NCI-H82 (cell line): Measurements from ENCODE around the gene MYO9A.

Experiments used
- DNase-seq: peaks from one replicate; lab custom pipeline; 2025; lab: John Stamatoyannopoulos, UW

The MYO9A gene

DNA sequence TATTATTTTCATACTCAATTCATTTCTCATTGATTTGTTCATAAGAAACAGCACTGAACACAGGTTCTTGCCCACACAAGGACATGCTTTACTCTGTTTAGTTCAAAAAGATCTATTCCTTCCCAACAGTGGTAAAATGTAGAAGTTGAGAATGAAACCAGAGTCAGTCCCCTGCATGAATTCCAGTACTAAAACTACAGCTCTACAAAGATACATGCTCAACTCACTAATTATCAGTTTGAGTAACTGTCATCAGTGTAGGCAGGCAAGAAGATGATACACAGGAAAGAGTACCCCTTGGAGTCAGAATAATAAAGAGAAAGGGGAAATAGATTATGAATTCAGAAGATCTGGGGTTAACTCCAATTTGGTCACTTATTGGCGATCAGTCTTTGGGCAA lies 264.4 kb downstream of the MYO9A start:
- DNase-seq: no peak

DNA sequence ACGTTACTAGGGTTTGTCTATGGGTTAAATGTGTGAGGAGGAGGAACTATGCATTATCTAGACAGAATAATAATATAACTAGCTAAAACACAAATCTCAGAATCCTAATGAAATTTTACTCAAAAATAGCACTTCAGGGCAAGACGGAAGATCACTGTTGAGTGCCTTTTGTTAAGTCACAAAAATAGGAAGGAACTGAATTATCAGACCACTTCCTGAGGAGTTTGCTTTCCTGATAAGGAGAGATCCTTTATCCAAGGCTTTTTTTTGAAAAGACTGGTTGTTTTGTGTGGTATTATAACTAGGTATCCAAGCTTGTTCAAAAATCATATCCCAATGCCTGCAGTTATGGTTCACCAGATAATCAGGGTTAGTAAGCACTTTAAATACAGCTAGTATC lies 273.0 kb downstream of the MYO9A start:
- DNase-seq: no peak

DNA sequence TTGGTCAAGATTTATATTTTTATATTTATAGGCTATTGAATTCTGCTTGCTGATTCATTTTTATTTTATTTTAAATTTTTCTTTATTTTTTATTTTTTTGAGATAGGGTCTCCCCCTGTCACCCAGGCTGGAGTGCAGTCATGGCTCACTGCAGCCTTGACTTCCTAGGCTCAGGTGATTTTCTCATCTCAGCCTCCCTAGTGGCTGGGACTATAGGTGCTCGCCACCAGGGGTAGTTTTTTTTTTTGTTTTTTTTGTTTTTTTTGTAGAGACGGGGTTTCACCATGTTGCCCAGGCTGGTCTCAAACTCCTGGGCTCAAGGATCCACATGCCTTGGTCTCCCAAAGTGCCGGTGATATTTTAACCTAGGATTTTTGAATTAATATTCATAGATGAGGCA lies 276.4 kb downstream of the MYO9A start:
- DNase-seq: no peak

DNA sequence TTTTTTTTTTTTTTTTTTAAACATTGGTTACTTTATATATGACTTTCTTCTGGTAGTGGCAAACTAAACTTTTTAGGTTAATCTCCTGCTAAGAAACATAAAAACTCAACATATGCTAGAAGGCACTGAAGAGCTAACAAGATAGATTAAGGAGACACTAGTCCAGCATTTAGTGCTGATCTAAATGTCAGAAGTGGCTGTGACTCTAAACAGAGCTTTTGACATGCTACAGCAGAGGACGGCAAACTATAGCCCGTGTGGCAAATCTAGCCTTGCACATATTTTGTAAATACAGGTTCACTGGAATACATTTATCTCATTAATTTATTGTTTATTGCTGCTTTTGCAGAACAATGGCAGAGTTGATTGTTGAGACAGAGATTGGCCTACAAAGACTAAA lies 287.0 kb downstream of the MYO9A start:
- DNase-seq: peak; percentile 5

DNA sequence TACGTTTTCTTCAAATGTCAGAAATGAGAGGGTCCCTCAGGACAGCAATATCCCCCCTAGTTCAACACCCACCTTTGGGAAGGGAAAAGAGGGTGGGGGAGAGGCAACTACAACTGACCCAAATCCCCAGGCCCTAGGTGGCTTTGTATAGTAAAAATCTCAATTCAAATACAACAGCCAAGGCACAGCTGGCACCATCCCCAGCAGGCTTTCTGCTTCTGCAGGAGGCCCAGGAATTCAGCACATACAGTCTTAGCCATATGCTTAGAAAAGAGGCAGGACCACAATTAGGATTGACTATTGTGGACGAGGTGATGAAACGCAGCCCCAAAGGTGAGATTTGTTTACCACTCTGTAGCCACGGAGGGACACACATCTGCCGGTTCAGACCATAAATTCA lies 291.8 kb downstream of the MYO9A start:
- no peak for DNase-seq

DNA sequence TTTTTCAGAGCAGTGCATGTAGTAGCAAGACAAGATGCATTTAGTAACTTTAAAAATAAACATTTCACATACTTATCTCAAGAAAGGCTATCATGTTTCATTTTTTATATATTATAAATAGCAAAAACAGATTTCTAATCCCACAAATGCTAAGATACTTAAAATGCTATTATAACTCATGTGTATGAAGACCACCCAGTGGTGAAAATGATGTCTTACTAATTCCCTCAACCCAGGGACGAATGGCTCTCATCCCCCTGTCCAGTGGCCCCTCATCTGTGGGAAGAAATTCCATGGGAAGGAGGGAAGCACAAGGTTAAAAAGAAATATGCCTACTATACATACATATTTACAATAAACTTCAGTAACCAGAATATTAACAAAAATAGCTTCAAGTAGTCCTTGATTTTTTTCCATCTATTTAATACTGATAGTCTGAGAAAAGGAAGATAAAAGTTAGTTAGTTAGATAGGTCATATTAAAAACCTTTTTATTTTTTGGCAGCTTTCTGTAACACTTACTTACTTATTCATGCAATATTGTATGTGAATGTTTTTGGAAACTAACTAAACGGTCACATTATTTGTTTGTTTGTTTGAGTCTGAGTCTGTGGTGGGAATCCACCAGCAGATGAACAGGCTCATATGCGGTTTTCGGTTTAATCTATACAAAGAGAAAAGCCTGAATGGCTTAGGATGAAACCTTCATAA lies 292.8 kb downstream of the MYO9A start:
- DNase-seq: no peak

DNA sequence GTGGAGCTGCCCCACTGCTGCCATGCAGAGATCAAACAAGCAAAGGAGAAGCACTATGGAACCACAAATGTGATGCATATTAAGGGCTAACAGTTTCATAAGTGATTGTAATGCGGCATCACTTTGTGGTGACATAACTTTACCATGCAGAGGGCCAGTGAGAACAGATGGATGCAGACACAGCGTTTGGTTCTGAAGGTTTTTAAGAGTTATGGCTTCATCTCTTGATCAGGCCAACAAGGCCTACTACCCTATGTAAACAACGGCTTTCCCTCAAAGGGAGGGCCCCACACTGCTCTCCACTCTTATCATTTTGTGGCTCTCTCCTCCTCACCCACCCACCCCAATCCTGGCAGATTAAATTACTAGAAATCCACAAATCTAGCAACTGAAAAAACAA lies 294.1 kb downstream of the MYO9A start:
- no peak for DNase-seq

DNA sequence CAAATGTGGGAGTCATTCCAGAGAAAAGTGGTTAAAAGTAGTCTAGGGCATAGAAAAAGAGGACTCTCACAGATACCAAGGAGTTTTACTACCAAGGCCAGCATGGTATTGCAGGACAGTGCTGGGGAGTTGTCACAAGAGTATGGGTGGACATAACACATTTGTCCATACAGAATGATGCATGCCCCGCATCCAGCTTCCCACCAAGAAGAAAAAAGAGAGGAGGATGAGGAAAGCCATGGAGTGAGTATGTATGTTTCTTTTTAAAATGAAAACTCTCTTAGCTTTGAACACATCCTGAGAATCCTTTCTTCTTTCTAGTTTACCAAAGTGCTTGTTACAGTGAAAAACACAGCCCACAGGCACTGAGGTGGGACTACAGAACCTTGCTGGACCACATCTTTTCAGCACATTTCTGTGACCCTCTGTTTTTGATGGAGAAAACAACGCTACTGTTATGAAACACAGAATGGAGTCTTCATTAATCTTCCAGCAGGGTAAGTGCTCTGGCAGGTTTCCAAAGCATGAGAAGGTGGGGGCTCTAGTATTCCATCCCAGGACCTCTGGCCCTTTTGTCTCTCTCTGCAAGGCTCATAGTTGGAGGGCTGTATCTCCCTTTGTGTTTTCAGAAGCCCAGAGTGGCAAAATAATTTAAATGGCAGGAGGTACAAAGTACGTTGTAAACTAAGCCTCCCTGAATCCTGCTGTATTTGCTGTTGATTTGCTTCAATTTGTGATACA lies 294.9 kb downstream of the MYO9A start:
- no peak for DNase-seq

DNA sequence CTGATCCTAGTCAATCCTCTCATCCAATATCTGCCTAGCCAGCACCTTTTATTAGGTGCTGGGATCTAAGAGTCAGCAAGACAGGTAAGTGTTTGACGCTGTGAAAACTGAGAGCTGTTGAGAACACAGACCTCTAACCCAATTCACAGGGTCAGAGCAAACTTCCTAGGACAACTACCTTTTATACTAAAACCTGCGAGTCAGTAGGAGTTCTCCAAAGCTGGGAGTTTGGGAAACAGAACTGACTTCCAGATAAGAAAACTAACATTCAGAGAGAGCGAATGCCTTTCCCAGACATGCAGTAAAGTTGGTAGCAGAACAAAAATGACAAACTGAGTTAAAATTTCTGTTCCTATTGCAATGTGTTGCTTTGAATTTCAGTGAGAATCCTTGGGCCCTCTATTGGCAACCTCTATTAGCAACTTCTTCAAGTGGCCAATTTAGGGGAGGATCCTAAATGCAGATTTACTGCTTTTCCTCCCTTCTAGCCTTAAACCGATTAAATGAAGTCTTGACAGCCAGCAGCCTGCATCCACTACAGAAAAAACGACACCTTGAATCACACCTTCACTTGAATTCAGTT lies 296.3 kb downstream of the MYO9A start:
- DNase-seq: no peak

DNA sequence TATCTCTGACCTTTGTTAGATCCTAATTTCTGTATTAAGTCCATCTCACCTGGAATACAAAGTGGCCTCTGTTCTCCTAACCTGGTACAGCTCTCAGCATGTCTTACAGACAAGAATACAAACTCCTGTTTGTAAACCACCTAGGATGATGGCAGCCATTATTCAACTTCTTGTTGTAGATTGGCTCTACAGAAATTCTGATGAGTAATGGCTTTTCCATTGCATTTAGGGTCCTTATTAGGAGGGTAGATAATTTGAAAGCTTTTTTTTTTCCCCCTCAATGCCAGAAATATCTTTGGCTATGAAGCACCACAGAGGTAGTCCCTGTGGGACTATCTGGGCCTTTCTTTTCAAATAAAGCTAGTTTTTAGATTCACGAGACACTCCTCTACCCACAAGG lies 297.8 kb downstream of the MYO9A start:
- no peak for DNase-seq

DNA sequence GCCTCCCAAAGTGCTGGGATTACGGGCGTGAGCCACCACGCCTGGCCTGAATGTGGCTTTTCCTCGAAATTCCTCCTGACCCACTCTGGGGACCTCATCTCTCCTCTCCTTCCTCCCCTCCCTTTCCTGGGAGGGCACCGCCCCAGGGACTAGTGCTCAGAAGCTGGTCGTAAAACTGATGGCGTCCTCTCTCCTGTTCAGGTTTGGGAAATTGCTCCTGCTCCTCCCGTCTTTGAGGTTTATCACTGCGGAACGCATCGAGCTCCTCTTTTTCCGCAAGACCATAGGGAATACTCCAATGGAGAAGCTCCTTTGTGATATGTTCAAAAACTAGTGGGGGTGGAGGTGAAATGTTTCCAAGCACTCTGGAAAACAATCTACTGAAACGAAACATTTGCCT lies 300.6 kb downstream of the MYO9A start:
- DNase-seq: no peak

DNA sequence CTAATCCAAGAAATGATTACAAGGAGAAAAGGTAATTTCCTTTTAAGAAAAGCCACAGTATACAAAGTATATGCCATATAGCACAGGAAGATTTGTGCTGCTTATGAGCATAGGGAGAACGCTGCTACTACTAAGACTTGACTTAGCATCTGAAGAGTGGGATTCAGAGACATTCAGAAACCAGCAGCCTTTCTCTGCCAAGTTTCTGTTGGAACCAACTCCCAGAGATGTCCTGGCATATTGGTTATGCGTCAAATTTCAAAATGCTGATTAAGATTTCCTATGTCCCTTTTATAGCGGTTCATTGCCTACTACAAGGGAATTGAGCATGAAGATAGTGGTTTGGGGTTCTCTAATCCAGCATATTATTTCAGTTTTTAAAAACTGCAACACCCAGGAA lies 302.6 kb downstream of the MYO9A start:
- no peak for DNase-seq

DNA sequence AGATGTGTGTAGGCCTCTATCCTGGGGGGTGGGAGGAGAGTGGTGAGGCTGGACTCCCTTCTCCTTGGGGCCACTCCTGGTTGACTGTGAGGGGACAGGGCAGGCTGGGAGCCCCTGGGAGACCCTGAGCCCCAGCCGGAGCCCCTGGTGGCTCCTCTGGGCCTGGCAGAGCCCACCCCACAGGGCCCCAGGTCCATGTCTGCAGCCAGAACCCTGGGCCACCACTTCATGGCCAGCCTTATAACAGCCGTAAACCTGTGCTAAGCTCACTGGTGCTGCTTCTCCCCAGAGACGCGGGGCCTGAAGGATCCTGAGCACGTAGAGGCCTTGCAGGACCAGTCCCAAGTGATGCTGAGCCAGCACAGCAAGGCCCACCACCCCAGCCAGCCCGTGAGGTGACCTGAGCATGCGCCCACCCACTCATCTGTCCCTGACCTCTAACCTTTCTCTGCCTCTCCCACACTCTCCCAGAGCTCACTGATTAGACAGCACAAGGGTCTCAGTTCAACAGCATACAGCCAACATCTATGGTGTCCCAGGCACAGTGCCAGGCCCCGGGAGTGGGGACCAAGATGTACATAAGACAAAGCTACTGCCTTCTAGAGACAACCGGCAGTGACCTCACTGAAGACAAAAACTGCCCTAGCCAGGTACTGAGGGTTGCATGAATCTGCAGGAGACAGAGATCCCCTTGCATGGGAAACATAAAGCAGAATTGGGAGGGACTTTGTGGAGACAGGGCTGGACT lies 304.1 kb downstream of the MYO9A start:
- no peak for DNase-seq

DNA sequence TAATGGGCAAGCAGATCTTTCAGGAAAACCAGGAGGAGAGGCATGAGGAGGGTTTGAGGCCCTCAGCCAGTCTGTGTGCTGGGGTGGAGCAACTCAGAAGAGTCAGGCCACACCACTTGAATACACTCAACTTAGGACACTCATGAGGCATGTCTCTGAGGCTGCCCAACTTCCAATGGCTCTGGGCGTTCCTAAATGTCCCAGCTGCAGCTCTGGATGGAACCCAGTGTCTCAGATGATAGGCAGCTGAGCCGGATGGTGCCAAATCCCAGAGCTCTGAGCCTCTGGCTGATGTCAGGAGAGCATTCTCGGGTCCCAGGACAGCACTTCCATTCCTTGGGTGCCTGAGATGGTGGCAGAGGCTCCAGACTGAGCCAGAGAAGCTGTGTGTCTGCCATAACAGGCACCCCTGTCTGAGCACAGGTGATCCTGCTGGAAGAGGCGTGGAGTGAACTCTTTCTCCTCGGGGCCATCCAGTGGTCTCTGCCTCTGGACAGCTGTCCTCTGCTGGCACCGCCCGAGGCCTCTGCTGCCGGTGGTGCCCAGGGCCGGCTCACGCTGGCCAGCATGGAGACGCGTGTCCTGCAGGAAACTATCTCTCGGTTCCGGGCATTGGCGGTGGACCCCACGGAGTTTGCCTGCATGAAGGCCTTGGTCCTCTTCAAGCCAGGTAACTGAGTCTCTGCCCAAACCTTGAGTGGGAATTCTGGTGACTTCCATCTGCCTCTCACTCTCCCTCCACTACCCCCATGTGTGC lies 304.8 kb downstream of the MYO9A start:
- DNase-seq: no peak

DNA sequence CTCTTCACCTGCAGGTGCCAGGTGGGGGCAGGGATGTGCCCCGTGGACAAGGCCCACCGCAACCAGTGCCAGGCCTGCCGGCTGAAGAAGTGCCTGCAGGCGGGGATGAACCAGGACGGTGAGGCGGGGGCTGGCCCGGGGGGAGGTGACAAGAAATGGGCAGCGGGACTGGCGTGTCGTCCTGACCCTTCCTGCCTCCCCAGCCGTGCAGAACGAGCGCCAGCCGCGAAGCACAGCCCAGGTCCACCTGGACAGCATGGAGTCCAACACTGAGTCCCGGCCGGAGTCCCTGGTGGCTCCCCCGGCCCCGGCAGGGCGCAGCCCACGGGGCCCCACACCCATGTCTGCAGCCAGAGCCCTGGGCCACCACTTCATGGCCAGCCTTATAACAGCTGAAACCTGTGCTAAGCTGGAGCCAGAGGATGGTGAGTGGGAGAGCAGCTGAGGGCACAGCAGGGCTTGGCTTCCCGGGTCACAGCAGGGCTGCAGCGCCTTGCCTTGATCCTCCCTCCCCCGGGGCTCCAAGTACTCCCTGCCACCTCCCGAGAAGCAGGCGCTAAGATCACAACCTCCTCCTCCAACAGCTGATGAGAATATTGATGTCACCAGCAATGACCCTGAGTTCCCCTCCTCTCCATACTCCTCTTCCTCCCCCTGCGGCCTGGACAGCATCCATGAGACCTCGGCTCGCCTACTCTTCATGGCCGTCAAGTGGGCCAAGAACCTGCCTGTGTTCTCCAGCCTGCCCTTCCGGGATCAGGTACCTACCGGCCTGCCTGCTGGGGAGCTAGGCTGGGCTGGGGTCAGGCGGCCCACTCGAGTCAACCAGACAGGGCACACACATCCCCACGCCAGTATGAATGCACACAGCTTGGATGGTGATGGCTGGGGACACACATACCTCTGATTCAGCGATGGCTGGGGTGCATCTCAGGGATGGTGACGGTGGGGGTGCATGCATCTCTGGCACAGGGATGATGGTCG lies 305.9 kb downstream of the MYO9A start:
- peak; percentile 23 for DNase-seq

DNA sequence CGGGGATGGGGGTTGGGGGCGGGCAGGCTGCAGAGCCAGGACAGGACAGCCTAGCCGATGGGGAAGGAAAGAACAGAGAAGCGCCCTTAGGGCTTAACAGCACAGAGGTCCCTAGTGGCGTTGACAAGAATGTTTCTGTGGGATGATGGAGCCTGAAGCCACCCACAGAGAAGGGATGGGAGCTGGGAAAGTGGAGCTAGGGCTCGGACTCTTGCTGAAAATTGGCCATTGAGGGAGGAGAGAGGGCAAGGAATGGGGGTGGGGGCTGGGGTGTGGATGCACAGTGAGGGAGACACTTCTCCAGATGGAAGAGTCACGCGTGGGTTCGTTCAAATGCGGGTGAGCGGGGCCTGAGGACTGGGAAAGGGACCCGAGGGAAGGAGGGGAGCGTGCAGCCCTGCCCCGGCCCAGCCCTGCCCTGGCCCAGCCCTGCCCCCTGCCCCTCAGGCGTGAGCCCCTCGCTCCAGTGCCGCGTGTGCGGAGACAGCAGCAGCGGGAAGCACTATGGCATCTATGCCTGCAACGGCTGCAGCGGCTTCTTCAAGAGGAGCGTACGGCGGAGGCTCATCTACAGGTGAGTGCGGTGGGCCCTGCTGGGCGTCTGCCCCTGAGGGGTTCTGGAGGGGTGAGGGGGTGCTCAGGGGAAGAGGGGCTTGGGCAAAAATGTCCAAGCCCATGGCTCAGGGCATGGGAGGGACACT lies 306.8 kb downstream of the MYO9A start:
- peak; percentile 24 for DNase-seq

DNA sequence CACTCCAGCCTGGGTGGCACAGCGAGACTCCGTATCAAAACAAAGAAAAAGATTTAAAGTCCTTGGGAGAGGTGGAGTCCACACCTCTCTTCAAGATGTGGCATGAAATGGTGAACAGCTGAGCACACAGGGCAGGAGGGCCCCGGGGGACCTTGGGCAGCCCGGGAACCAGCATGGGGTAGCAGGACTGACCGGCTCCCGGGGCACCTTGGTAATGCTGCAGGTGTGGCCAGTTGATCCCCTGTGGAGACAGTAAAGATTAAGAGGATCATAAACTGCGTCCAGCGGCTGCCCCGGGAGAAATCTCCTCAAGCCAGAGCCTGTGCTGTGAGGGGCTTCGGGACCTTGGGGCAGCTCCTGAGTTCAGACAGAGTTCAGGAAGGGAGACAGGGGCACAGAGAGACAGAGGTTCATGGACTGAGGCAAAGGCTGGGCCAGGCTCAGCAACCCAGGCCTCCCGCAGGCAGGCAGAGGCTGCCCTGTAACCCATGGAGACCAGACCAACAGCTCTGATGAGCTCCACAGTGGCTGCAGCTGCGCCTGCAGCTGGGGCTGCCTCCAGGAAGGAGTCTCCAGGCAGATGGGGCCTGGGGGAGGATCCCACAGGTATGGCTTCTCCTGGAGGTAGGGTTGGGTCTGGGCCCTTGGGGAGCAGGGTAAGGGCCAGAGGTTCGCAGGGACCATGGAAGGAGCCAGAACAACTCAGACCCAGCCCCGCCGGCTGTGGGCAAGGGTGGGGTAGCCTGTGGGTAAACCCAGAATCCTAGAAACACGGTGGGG lies 307.5 kb downstream of the MYO9A start, which contains the start of gene NR2E3:
Gene NR2E3 (plus strand): TSS at position 299 of the 780 bp plus-strand sequence. CDS start 190 bp downstream, at position 489.
- DNase-seq: peak; percentile 54

DNA sequence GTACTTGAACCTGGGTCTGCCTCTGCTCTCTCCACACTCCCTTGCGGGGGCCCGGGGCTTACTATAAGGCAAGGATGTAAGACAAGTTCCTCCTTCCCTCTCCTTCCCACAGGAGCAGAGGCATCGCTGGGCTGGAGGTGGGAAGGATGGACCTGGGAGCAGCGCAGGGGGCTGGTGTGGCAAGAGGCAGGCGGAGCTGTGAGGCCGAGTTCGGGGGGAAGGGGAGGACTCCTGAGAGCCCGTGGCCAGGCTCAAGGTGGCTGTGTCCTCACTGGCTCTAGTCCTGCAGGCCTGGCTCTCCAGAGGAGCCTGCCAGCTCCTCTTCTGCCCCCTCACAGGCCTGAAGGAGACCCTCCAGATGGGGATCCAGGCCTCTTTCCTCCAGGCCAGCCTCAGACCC lies 308.6 kb downstream of the MYO9A start:
- DNase-seq: peak; percentile 18
